DND-41 (cell line): Measurements from ENCODE around the gene FCN3.

ENCODE experiments used
- ATAC-seq: fragments of 200-7000 bp; cut with Tn5 transposase; 3 replicates; pipeline ENCODE4 v1.9.1; 2021; ENCODE audit warnings: low read depth; ENCODE audit not compliant: insufficient read depth
- DNase-seq: peaks from one replicate; pipeline ENCODE4 v3.0.0-alpha.2; 2020
- H2AFZ ChIP-seq: 2 replicates; pipeline ENCODE4 v1.6.0; 2012; ENCODE audit warnings: low read depth, low read length
- H3K27ac ChIP-seq: 2 replicates; pipeline ENCODE4 v1.5.1; 2012; ENCODE audit warnings: low read length, inconsistent platforms
- H3K27me3 ChIP-seq: fragments of 200-600 bp; sonication (generic); 2 replicates; pipeline ENCODE4 v1.6.0; 2012; ENCODE audit warnings: low read length, mild to moderate bottlenecking, inconsistent platforms; ENCODE audit not compliant: insufficient read depth, poor library complexity
- H3K36me3 ChIP-seq: 2 replicates; pipeline ENCODE4 v1.5.1; 2012; ENCODE audit warnings: low read length, inconsistent platforms; ENCODE audit not compliant: insufficient read depth
- H3K4me1 ChIP-seq: 2 replicates; pipeline ENCODE4 v1.5.1; 2012; ENCODE audit warnings: mild to moderate bottlenecking, low read length; ENCODE audit not compliant: insufficient read depth
- H3K4me2 ChIP-seq: 2 replicates; pipeline ENCODE4 v1.6.0; 2012; ENCODE audit warnings: mild to moderate bottlenecking, moderate library complexity, low read length, inconsistent platforms; ENCODE audit not compliant: insufficient read depth
- H3K4me3 ChIP-seq, 2 experiments: fragments of 200-600 bp in 1 of 2; shearing (Covaris generic) in 1 of 2; 2 replicates each; pipeline ENCODE4 v1.5.1; 2012 to 2016; ENCODE audit warnings: inconsistent platforms in 2 of 2, low read length in 2 of 2, mild to moderate bottlenecking in 2 of 2, low read depth in 1 of 2, moderate library complexity in 1 of 2
- H3K79me2 ChIP-seq: 2 replicates; pipeline ENCODE4 v1.6.0; 2012; ENCODE audit warnings: low read length, inconsistent platforms; ENCODE audit not compliant: insufficient read depth
- H3K9ac ChIP-seq: 2 replicates; pipeline ENCODE4 v1.6.0; 2012; ENCODE audit warnings: low read depth, mild to moderate bottlenecking, inconsistent platforms, low read length, moderate library complexity
- H3K9me3 ChIP-seq: 2 replicates; pipeline ENCODE4 v1.5.1; 2012; ENCODE audit warnings: low read length, moderate library complexity, mild to moderate bottlenecking, inconsistent platforms; ENCODE audit not compliant: insufficient read depth, severe bottlenecking
- H4K20me1 ChIP-seq: 2 replicates; pipeline ENCODE4 v1.6.0; 2012; ENCODE audit warnings: low read length; ENCODE audit not compliant: insufficient read depth
- EZH2 ChIP-seq: IDR thresholded peaks from 3 replicates; pipeline ENCODE4 v1.6.1; 2012; ENCODE audit warnings: borderline replicate concordance, low read depth, mild to moderate bottlenecking, moderate library complexity, low read length, inconsistent platforms; ENCODE audit not compliant: severe bottlenecking
- TF ChIP-seq, protein P1 (sequence below): IDR thresholded peaks from 2 replicates; pipeline ENCODE4 v1.5.1; 2012; ENCODE audit warnings: borderline replicate concordance, low read length, moderate library complexity, mild to moderate bottlenecking; ENCODE audit not compliant: poor library complexity, severe bottlenecking; ENCODE audit errors: extremely low read depth

Gene FCN3

GRCh38 chr1:27383661-27384060 lies 9.0 kb upstream of the FCN3 start:
- Histone ChIP-seq H3K9me3 (no peaks in the 10 kb centered on the region), H3K36me3 (no peaks in the 10 kb centered on the region), H3K27ac (no peak overlapping the region), H3K79me2 (no peaks in the 10 kb centered on the region), H3K4me1 (no peaks in the 10 kb centered on the region), H3K4me2 (no peak overlapping the region), H3K4me3 (no peak overlapping the region), H3K9ac (no peak overlapping the region), H2AFZ (no peak overlapping the region), H4K20me1 (no peaks in the 10 kb centered on the region), H3K27me3 (no peaks in the 10 kb centered on the region)
- TF ChIP-seq EZH2, result no peak
- TF ChIP-seq, protein P1, sequence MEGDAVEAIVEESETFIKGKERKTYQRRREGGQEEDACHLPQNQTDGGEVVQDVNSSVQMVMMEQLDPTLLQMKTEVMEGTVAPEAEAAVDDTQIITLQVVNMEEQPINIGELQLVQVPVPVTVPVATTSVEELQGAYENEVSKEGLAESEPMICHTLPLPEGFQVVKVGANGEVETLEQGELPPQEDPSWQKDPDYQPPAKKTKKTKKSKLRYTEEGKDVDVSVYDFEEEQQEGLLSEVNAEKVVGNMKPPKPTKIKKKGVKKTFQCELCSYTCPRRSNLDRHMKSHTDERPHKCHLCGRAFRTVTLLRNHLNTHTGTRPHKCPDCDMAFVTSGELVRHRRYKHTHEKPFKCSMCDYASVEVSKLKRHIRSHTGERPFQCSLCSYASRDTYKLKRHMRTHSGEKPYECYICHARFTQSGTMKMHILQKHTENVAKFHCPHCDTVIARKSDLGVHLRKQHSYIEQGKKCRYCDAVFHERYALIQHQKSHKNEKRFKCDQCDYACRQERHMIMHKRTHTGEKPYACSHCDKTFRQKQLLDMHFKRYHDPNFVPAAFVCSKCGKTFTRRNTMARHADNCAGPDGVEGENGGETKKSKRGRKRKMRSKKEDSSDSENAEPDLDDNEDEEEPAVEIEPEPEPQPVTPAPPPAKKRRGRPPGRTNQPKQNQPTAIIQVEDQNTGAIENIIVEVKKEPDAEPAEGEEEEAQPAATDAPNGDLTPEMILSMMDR, result no peak
- ATAC-seq, result no peak
- no peak for DNase-seq

- Histone ChIP-seq H3K9me3 (no peaks in the 10 kb centered on the region), H3K79me2 (no peaks in the 10 kb centered on the region), H3K4me1 (no peaks in the 10 kb centered on the region), H3K27me3 (no peaks in the 10 kb centered on the region), H3K4me3 (no peak within 1 kb of the TSS), H2AFZ (no peak within 1 kb of the TSS), H4K20me1 (no peaks in the 10 kb centered on the region), H3K36me3 (no peaks in the 10 kb centered on the region), H3K27ac (no peak within 1 kb of the TSS), H3K4me2 (no peak within 1 kb of the TSS), H3K9ac (no peak within 1 kb of the TSS)
- ATAC-seq, result no peak
- DNase-seq, result no peak
- TF ChIP-seq EZH2, result no peak
- TF ChIP-seq, protein P1, result no peak
Measured at GRCh38 chr1:27383039-27383605, 8.5 kb upstream of the FCN3 start, which contains the start of gene CD164L2. TSS of gene CD164L2 (minus strand) at chr1:27383333. CDS start at chr1:27383239, 94 bp downstream.

GRCh38 chr1:27381969-27382762 lies 7.5 kb upstream of the FCN3 start:
- Histone ChIP-seq H3K9ac (no peak overlapping the region), H3K4me1 (no peaks in the 10 kb centered on the region), H3K36me3 (no peaks in the 10 kb centered on the region), H3K4me2 (no peak overlapping the region), H3K79me2 (no peaks in the 10 kb centered on the region), H3K4me3 (no peak overlapping the region), H3K27me3 (no peaks in the 10 kb centered on the region), H4K20me1 (no peaks in the 10 kb centered on the region), H3K27ac (no peak overlapping the region), H3K9me3 (no peaks in the 10 kb centered on the region), H2AFZ (no peak overlapping the region)
- ATAC-seq (no peak), DNase-seq (no peak)
- no peak for TF ChIP-seq EZH2
- TF ChIP-seq, protein P1, result no peak
